ENCODE results near the gene ITPR1.

- TF ChIP-seq POLR2A (IDR thresholded peaks at IDR 0.05): no peak
- TF ChIP-seq CTCF (IDR thresholded peaks at IDR 0.05): no peak
Observed at GRCh38 chr3:4641863-4642563, 148.9 kb downstream of the ITPR1 start.
